ENCODE measurements around the gene RAB30.

Gene RAB30

DNA sequence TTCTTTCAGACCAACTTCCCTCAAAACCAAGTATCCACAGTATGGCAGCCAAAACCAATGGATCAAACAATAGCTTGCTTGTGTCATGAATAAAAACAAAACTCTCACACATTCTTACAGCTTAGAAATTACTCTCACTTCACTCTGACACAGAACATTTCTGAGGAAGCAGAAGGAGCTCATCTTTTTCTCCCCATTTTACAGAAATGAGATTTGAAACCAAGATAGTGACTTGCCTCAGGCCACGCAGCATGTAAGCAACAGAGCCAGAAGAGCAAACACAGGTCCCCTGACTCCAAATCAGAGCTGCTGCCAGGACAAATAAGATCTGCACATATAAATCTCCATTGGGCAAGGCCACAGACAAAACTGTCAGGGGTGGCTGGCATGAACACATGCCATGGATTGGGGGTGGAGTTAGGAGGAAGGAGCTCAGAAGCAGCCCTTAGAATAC lies 64.8 kb downstream of the RAB30 start (continued):
- TF ChIP-seq, protein P1, sequence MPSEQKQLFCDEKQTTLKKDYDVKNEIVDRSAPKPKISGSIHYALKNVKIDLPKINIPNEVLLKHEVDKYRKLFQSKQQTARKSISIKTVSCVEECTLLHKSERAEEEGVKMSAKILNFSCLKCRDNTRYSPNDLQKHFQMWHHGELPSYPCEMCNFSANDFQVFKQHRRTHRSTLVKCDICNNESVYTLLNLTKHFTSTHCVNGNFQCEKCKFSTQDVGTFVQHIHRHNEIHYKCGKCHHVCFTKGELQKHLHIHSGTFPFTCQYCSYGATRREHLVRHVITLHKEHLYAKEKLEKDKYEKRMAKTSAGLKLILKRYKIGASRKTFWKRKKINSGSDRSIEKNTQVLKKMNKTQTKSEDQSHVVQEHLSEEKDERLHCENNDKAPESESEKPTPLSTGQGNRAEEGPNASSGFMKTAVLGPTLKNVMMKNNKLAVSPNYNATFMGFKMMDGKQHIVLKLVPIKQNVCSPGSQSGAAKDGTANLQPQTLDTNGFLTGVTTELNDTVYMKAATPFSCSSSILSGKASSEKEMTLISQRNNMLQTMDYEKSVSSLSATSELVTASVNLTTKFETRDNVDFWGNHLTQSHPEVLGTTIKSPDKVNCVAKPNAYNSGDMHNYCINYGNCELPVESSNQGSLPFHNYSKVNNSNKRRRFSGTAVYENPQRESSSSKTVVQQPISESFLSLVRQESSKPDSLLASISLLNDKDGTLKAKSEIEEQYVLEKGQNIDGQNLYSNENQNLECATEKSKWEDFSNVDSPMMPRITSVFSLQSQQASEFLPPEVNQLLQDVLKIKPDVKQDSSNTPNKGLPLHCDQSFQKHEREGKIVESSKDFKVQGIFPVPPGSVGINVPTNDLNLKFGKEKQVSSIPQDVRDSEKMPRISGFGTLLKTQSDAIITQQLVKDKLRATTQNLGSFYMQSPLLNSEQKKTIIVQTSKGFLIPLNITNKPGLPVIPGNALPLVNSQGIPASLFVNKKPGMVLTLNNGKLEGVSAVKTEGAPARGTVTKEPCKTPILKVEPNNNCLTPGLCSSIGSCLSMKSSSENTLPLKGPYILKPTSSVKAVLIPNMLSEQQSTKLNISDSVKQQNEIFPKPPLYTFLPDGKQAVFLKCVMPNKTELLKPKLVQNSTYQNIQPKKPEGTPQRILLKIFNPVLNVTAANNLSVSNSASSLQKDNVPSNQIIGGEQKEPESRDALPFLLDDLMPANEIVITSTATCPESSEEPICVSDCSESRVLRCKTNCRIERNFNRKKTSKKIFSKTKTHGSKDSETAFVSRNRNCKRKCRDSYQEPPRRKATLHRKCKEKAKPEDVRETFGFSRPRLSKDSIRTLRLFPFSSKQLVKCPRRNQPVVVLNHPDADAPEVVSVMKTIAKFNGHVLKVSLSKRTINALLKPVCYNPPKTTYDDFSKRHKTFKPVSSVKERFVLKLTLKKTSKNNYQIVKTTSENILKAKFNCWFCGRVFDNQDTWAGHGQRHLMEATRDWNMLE (tag by site-specific recombination; conservative IDR thresholded peaks at IDR 0.05; ENCODE audit: low read depth), result no peak

DNA sequence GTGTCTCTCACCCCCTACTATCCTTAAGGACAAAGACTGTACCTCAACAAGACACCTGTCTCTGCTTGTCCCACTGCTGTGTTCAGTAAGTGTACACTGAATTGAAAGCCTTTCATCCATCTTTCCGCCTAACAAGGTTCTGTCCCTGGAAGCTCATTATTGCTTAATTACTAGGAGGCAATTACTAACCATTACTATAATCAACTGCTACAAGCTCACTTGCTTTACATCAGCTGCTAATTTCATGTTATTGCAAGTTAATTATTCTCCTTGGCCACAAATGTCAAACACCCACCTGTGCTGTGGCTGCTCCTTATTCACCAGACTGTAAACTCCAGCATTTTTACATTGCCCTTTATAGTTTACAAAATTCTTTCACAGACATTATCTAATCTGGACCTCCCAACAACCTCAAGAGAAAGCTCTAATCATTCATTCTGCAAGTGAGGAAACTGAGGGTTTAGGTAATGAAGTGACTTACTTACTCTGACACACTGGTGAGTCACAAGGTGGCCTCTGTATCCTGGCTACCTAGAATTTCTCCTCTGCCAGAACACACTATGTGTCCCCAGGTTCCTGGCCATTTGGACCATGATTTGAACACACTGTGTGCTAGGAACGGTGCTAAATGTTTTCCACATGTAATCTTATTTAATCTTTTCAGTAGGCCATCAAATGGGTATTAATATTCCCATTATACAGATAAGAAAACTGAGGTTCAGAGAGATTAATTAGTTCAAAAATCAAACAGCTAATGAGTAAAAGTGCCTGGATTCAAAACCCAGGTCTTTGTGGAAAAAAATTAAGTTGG lies 66.7 kb downstream of the RAB30 start:
- H3K9me3 ChIP-seq (ENCODE audit: control insufficient read depth, insufficient read depth, low read depth, low read length), result no peaks in the 10 kb centered on the region
- H3K4me1 ChIP-seq (ENCODE audit: control insufficient read depth, insufficient read depth, low read length), result no peaks in the 10 kb centered on the region
- POLR2A ChIA-PET, result no interaction called here
- H3K36me3 ChIP-seq (ENCODE audit: control insufficient read depth in 2 of 2, insufficient read depth in 1 of 2, low read length in 2 of 2), result no peaks in the 10 kb centered on the region
- CTCF ChIA-PET, result interaction anchor here (0.6 to 1.2 kb wide), 2 partner anchors 13 to 32 kb away, joined by 3 to 4 read pairs; no protein-coding TSS in a partner anchor
- H3K4me3 ChIP-seq (ENCODE audit: low read depth, low read length), result no peak overlapping the region
- TF ChIP-seq ZNF416 (tag by site-specific recombination; IDR thresholded peaks at IDR 0.05) (no peak), ZFP41 (tag by site-specific recombination; IDR thresholded peaks at IDR 0.05; ENCODE audit: borderline replicate concordance) (no peak), ZNF76 (tag by site-specific recombination; IDR thresholded peaks at IDR 0.05; ENCODE audit: borderline replicate concordance, low read depth) (no peak), ZNF629 (tag by site-specific recombination; IDR thresholded peaks at IDR 0.05) (no peak), ZNF404 (tag by site-specific recombination; IDR thresholded peaks at IDR 0.05) (no peak), ZBTB7A (tag by site-specific recombination; IDR thresholded peaks at IDR 0.05; ENCODE audit: low read depth) (no peak), PRDM1 (tag by site-specific recombination; IDR thresholded peaks at IDR 0.05) (no peak), ZNF155 (tag by site-specific recombination; IDR thresholded peaks at IDR 0.05) (no peak), ZNF560 (tag by site-specific recombination; IDR thresholded peaks at IDR 0.05; ENCODE audit: borderline replicate concordance) (no peak), HOXD13 (CRISPR knock-in tag; IDR thresholded peaks at IDR 0.05; ENCODE audit: borderline replicate concordance) (no peak), ZNF211 (tag by site-specific recombination; IDR thresholded peaks at IDR 0.05; ENCODE audit: low read depth) (no peak)
- TF ChIP-seq, protein P2, sequence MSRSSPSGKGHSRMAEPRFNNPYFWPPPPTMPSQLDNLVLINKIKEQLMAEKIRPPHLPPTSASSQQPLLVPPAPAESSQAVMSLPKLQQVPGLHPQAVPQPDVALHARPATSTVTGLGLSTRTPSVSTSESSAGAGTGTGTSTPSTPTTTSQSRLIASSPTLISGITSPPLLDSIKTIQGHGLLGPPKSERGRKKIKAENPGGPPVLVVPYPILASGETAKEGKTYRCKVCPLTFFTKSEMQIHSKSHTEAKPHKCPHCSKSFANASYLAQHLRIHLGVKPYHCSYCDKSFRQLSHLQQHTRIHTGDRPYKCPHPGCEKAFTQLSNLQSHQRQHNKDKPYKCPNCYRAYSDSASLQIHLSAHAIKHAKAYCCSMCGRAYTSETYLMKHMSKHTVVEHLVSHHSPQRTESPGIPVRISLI (tag by site-specific recombination; IDR thresholded peaks at IDR 0.05), result no peak
- TF ChIP-seq, protein P3, sequence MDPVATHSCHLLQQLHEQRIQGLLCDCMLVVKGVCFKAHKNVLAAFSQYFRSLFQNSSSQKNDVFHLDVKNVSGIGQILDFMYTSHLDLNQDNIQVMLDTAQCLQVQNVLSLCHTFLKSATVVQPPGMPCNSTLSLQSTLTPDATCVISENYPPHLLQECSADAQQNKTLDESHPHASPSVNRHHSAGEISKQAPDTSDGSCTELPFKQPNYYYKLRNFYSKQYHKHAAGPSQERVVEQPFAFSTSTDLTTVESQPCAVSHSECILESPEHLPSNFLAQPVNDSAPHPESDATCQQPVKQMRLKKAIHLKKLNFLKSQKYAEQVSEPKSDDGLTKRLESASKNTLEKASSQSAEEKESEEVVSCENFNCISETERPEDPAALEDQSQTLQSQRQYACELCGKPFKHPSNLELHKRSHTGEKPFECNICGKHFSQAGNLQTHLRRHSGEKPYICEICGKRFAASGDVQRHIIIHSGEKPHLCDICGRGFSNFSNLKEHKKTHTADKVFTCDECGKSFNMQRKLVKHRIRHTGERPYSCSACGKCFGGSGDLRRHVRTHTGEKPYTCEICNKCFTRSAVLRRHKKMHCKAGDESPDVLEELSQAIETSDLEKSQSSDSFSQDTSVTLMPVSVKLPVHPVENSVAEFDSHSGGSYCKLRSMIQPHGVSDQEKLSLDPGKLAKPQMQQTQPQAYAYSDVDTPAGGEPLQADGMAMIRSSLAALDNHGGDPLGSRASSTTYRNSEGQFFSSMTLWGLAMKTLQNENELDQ (tag by site-specific recombination; IDR thresholded peaks at IDR 0.05; ENCODE audit: low read depth), result no peak
- no peak overlapping the region for H3K27ac ChIP-seq (ENCODE audit: extremely low read depth, low read depth, low read length)
